NT2/D1 (cell line): Measurements from ENCODE around the gene RAE1.

Source experiments
- SUZ12 ChIP-seq: IDR thresholded peaks from 2 replicates; pipeline ENCODE4 v1.6.1; 2011; ENCODE audit not compliant: insufficient read length, insufficient read depth; ENCODE audit errors: extremely low read depth
- YY1 ChIP-seq: IDR thresholded peaks from 2 replicates; pipeline ENCODE4 v1.6.1; 2011; ENCODE audit not compliant: insufficient read length, insufficient read depth

- TF ChIP-seq YY1 (no peak), SUZ12 (no peak)
These were observed 62.9 kb downstream of the RAE1 start for GRCh38 chr20:57413986-57414385.
